Peyer's patch (tissue), 4 donors: Measurements from ENCODE around the gene RNF130.

ENCODE experiments used
- POLR2A ChIP-seq, 2 donors: fragments of 450-650 bp; IDR thresholded peaks; one replicate each; pipeline ENCODE4 v1.5.1; 2017; ENCODE audit warnings: antibody characterized with exemption in 2 of 2, mild to moderate bottlenecking in 2 of 2, moderate library complexity in 2 of 2
- TF ChIP-seq, protein P1 (sequence below), 6 experiments: fragments of 450-650 bp in 4 of 6; fragments of 200-600 bp in 2 of 6; sonication (generic) in 1 of 6; IDR thresholded peaks; one replicate each; pipeline ENCODE4 v1.5.1; 2017 to 2019; ENCODE audit warnings: antibody characterized with exemption in 6 of 6, mild to moderate bottlenecking in 3 of 6, moderate library complexity in 1 of 6

DNA sequence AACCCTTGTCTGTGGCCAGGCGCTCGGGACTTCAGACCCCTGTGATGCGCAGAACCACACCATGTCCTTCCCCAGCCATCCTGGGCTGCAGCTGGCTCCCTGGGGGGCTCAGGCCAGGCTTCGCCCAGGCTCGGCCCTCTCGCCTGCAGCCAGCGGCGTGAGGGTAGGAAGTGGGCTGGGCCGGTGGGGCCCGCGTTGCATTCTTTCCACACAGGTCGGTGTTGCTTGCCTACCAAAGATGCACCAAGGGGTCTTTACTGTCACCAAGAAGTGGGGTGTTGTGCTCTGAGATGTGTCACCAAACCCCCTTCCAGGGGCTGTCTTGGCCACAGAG lies 48.3 kb upstream of the RNF130 start:
- TF ChIP-seq, protein P1, sequence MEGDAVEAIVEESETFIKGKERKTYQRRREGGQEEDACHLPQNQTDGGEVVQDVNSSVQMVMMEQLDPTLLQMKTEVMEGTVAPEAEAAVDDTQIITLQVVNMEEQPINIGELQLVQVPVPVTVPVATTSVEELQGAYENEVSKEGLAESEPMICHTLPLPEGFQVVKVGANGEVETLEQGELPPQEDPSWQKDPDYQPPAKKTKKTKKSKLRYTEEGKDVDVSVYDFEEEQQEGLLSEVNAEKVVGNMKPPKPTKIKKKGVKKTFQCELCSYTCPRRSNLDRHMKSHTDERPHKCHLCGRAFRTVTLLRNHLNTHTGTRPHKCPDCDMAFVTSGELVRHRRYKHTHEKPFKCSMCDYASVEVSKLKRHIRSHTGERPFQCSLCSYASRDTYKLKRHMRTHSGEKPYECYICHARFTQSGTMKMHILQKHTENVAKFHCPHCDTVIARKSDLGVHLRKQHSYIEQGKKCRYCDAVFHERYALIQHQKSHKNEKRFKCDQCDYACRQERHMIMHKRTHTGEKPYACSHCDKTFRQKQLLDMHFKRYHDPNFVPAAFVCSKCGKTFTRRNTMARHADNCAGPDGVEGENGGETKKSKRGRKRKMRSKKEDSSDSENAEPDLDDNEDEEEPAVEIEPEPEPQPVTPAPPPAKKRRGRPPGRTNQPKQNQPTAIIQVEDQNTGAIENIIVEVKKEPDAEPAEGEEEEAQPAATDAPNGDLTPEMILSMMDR (IDR thresholded peaks at IDR 0.05) = no peak
- TF ChIP-seq POLR2A (IDR thresholded peaks at IDR 0.05) = no peak
